Ishikawa (cell line): Measurements from ENCODE around the gene MRPL42.

Source experiments
- CEBPB ChIP-seq: IDR thresholded peaks from 2 replicates; pipeline ENCODE4 v1.6.1; 2012
- CREB1 ChIP-seq: IDR thresholded peaks from 2 replicates; pipeline ENCODE4 v1.6.1; 2012; ENCODE audit warnings: low read depth
- EGR1 ChIP-seq: IDR thresholded peaks from 2 replicates; pipeline ENCODE4 v1.6.1; 2012
- EP300 ChIP-seq: IDR thresholded peaks from 2 replicates; pipeline ENCODE4 v1.6.1; 2012; ENCODE audit warnings: borderline replicate concordance
- FOXM1 ChIP-seq: IDR thresholded peaks from 2 replicates; pipeline ENCODE4 v1.6.1; 2012; ENCODE audit warnings: low read depth, borderline replicate concordance
- MAX ChIP-seq: IDR thresholded peaks from 2 replicates; pipeline ENCODE4 v1.6.1; 2012
- NFIC ChIP-seq: IDR thresholded peaks from 2 replicates; pipeline ENCODE4 v1.6.1; 2012
- RAD21 ChIP-seq: IDR thresholded peaks from 2 replicates; pipeline ENCODE4 v1.6.1; 2012; ENCODE audit warnings: low read depth
- REST ChIP-seq: IDR thresholded peaks from 2 replicates; pipeline ENCODE4 v1.6.1; 2012; ENCODE audit warnings: low read depth, mild to moderate bottlenecking
- TAF1 ChIP-seq: IDR thresholded peaks from 2 replicates; pipeline ENCODE4 v1.6.1; 2012; ENCODE audit warnings: low read depth, mild to moderate bottlenecking
- TCF12 ChIP-seq: IDR thresholded peaks from 2 replicates; pipeline ENCODE4 v1.6.1; 2012; ENCODE audit warnings: low read depth
- TEAD4 ChIP-seq: IDR thresholded peaks from 2 replicates; pipeline ENCODE4 v1.6.1; 2012
- USF1 ChIP-seq: IDR thresholded peaks from 2 replicates; pipeline ENCODE4 v1.6.1; 2012
- YY1 ChIP-seq: IDR thresholded peaks from 2 replicates; pipeline ENCODE4 v1.6.1; 2012; ENCODE audit warnings: low read depth
- ZBTB7A ChIP-seq: IDR thresholded peaks from 2 replicates; pipeline ENCODE4 v1.6.1; 2012; ENCODE audit warnings: low read depth

MRPL42 gene

GRCh38 chr12:93447555-93448290 is 19.6 kb upstream of the MRPL42 start:
- TF ChIP-seq RAD21 (no peak), NFIC (no peak), TCF12 (no peak), REST (no peak), TAF1 (no peak), ZBTB7A (no peak), USF1 (no peak), EP300 (no peak), FOXM1 (no peak), CREB1 (no peak), EGR1 (no peak), YY1 (no peak), CEBPB (no peak), MAX (no peak), TEAD4 (no peak)

DNA sequence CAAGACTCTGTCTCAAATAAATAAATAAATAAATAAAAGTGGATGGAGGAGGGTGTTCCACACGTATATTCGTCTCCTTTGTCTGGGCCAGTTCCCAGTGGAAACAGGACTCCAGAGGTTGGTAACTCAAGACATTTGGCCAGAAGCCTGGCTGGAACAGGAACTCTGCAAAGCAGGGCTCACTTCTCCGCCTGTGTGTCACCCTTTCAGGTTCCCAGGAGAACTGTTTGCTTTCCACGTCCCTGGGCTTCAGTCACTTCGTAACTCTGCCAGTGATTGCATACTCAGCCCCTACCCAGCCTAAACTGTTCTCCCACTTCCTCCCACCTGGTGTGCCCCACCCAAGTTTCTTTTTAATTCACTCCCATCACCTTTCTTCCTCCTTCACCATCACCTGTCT is 18.5 kb upstream of the MRPL42 start:
- no peak for TF ChIP-seq EP300
- TF ChIP-seq CREB1, result no peak
- TF ChIP-seq NFIC, result no peak
- no peak for TF ChIP-seq YY1
- no peak for TF ChIP-seq RAD21
- TF ChIP-seq CEBPB, result no peak
- TF ChIP-seq REST, result no peak
- TF ChIP-seq FOXM1, result no peak
- no peak for TF ChIP-seq TCF12
- no peak for TF ChIP-seq USF1
- TF ChIP-seq EGR1, result no peak
- no peak for TF ChIP-seq ZBTB7A
- no peak for TF ChIP-seq MAX
- TF ChIP-seq TEAD4, result no peak
- TF ChIP-seq TAF1, result no peak

DNA sequence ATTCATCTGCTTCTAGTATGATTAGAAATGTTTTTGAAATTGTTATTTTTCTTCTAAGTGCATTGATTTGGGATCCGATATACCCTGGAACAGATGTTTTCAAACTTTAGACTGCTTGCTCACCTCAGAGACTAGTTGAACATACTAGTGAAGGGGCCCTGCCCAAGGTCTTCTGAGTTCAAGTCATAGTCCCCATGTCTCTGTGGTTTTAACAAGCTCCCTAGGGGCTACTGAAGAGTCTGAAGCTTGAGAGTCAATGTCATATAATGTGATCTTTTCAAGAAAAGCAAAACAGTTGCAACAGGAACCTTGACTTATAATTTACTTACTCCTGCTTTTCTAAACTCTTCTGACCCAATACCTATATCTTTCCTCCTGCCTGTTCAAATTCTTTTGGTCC is 18.0 kb upstream of the MRPL42 start:
- TF ChIP-seq FOXM1 (no peak), REST (no peak), RAD21 (no peak), CREB1 (no peak), TEAD4 (no peak), TCF12 (no peak), YY1 (no peak), EGR1 (no peak)

DNA sequence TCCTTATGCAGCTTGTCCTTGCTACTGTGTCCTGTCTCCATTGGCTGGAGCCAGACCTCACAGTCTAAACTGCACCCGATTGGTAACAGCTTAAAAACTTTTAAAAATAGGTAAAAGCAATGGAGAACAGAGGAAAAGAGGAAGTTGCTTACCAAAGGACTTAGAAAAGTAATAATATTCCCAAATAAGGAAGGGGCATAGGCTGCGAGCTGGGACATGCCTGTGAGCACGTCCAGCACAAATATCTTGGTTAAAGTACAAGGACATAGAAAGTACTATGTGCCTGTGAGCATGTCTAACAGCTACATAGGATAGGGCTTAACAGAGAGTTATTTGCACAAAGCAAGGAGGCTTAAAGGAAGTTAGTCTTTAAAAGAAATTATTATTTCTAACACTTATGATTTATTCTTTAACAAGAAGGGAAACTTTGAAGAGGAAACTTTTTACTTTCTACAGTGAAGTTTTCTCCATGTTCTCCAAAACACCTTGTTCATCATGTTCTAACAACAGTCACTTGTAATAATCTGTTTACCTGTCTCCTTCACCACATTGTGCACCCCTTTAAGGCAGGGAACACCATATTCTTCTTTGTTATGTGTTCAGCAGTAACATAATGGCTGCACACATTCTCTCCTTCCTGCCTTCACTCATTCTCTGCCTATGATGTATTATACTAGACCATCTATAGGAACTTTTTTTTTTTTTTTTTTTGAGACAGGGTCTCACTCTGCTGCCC is 15.7 kb upstream of the MRPL42 start:
- TF ChIP-seq FOXM1 (no peak), TCF12 (no peak)
